Measurements from ENCODE around the gene ADGRV1. TPM values are rescaled to one million over a fixed set of nuclear protein-coding genes. Genes with fewer than 3 reads are reported as not detected.

ADGRV1 gene
- total RNA-seq, 4 donors from 2014 or later = 0.39 to 1.9 (median 1.00) TPM

- TF ChIP-seq, protein P1, sequence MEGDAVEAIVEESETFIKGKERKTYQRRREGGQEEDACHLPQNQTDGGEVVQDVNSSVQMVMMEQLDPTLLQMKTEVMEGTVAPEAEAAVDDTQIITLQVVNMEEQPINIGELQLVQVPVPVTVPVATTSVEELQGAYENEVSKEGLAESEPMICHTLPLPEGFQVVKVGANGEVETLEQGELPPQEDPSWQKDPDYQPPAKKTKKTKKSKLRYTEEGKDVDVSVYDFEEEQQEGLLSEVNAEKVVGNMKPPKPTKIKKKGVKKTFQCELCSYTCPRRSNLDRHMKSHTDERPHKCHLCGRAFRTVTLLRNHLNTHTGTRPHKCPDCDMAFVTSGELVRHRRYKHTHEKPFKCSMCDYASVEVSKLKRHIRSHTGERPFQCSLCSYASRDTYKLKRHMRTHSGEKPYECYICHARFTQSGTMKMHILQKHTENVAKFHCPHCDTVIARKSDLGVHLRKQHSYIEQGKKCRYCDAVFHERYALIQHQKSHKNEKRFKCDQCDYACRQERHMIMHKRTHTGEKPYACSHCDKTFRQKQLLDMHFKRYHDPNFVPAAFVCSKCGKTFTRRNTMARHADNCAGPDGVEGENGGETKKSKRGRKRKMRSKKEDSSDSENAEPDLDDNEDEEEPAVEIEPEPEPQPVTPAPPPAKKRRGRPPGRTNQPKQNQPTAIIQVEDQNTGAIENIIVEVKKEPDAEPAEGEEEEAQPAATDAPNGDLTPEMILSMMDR (IDR thresholded peaks at IDR 0.05) = no peak
- TF ChIP-seq EP300 (IDR thresholded peaks at IDR 0.05) = no peak
- no peak for TF ChIP-seq POLR2A (IDR thresholded peaks at IDR 0.05)
- Histone ChIP-seq H3K4me3 (no peak overlapping the region), H3K9me3 (no peaks in the 10 kb centered on the region), H3K27ac (no peak overlapping the region), H3K4me1 (peaks cover 0 to 8% (median 0%) of the 10 kb centered on the region in 4 donors), H3K27me3 (no peaks in the 10 kb centered on the region), H3K36me3 (no peaks in the 10 kb centered on the region)
- DNase-seq (ENCODE audit: low spot score in 2 of 2) = no peak
- 37 to 43% methylated on average over 4 of the region's 4 CpGs for WGBS, 2 donors
Observed at GRCh38 chr5:90642706-90643229, 84.2 kb downstream of the ADGRV1 start.

GRCh38 chr5:90644132-90644531 lies 85.5 kb downstream of the ADGRV1 start:
- no peak for DNase-seq (ENCODE audit: low spot score in 2 of 2)
- H3K9me3 ChIP-seq = no peaks in the 10 kb centered on the region
- no peak overlapping the region for H3K4me3 ChIP-seq
- 66 to 67% methylated on average over 4 of the region's 4 CpGs for WGBS, 2 donors
- H3K27ac ChIP-seq = no peak overlapping the region
- TF ChIP-seq POLR2A (IDR thresholded peaks at IDR 0.05) = no peak
- H3K4me1 ChIP-seq = peaks cover 0 to 8% (median 0%) of the 10 kb centered on the region in 4 donors
- H3K36me3 ChIP-seq = no peaks in the 10 kb centered on the region
- no peaks in the 10 kb centered on the region for H3K27me3 ChIP-seq

DNA sequence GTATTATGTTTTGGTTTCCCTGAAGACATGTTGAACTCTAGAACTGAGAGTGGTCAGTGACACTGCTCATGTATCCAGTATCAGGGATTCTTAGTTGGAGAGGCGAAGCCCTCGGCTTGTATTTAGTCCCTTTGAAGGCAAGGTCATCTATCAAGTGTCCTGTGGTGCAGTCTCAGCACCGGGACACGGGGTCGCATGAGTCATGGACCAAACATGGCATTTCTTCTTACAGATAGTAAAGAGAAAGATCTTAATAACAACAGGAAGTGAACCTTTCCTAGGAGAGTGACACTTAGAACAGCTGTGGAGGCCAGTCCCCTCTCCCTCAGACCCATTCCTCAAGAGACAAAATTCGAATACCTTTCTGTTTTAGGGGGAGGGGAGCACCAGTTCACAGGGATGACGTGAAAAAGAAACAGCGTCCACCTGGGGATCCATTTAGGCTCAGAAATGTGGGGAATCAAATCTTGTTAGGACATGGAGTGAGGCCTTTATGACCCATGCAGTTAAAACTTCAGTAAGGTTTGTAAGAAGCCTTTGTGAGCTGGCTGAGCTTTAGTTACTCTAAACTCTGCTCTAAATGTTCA lies 86.5 kb downstream of the ADGRV1 start:
- no peaks in the 10 kb centered on the region for H3K36me3 ChIP-seq
- 37 to 41% methylated on average over 8 of the region's 8 CpGs for WGBS, 2 donors
- no peak overlapping the region for H3K27ac ChIP-seq
- no peak for DNase-seq (ENCODE audit: low spot score in 2 of 2)
- H3K27me3 ChIP-seq = no peaks in the 10 kb centered on the region
- TF ChIP-seq EP300 (IDR thresholded peaks at IDR 0.05) (no peak), POLR2A (IDR thresholded peaks at IDR 0.05) (no peak)
- TF ChIP-seq, protein P1 (IDR thresholded peaks at IDR 0.05) = no peak
- no peaks in the 10 kb centered on the region for H3K9me3 ChIP-seq
- no peak overlapping the region for H3K4me3 ChIP-seq
- H3K4me1 ChIP-seq = peaks cover 0 to 1% (median 0%) of the 10 kb centered on the region in 4 donors

GRCh38 chr5:90650767-90651166 lies 92.2 kb downstream of the ADGRV1 start:
- no peaks in the 10 kb centered on the region for H3K27me3 ChIP-seq
- TF ChIP-seq EP300 (IDR thresholded peaks at IDR 0.05) (no peak), POLR2A (IDR thresholded peaks at IDR 0.05) (no peak)
- TF ChIP-seq, protein P1 (IDR thresholded peaks at IDR 0.05) = no peak
- no peak overlapping the region for H3K4me3 ChIP-seq
- DNase-seq (ENCODE audit: low spot score in 2 of 2) = no peak
- 43 to 64% methylated on average over 1 of the region's 1 CpG for WGBS, 2 donors
- no peaks in the 10 kb centered on the region for H3K9me3 ChIP-seq
- H3K27ac ChIP-seq = no peak overlapping the region
- H3K36me3 ChIP-seq = no peaks in the 10 kb centered on the region
- no peaks in the 10 kb centered on the region for H3K4me1 ChIP-seq

- Histone ChIP-seq H3K27me3 (no peaks in the 10 kb centered on the region), H3K4me3 (no peak overlapping the region), H3K4me1 (no peaks in the 10 kb centered on the region), H3K27ac (no peak overlapping the region), H3K9me3 (no peaks in the 10 kb centered on the region), H3K36me3 (no peaks in the 10 kb centered on the region)
- TF ChIP-seq EP300 (IDR thresholded peaks at IDR 0.05) (no peak), POLR2A (IDR thresholded peaks at IDR 0.05) (no peak)
- TF ChIP-seq, protein P1 (IDR thresholded peaks at IDR 0.05) = no peak
- WGBS, 2 donors = 93 to 96% methylated on average over 2 of the region's 2 CpGs
- no peak for DNase-seq (ENCODE audit: low spot score in 2 of 2)
Observed at GRCh38 chr5:90654215-90654614, 95.6 kb downstream of the ADGRV1 start.

Measured in tibial nerve (tissue), 4 donors.